Stimulated activated CD8-positive, alpha-beta memory T cell treated with anti-CD3 and anti-CD28 coated beads, Interleukin-12 subunit alpha, Interleukin-12 subunit beta, amount 100 ng/mL, for 1 hour (primary cell): ENCODE data around the gene DOK3.
A peak's percentile ranks its signal among the peaks of the same experiment; 100 is the strongest.
"Not testable (repeated sequence)": the region's sequence is repeated elsewhere in the genome, so short reads cannot be mapped to it uniquely, and the experiment has no call there.

Experiments
- DNase-seq: peaks from one replicate; pipeline ENCODE4 v3.0.0-alpha.2; 2020; ENCODE audit warnings: low read depth

DOK3 gene

GRCh38 chr5:177535125-177535524 is 25.5 kb upstream of the DOK3 start:
- no peak for DNase-seq

GRCh38 chr5:177534433-177534832 is 24.8 kb upstream of the DOK3 start:
- not testable (repeated sequence) for DNase-seq

GRCh38 chr5:177531209-177531940 is 21.7 kb upstream of the DOK3 start:
- DNase-seq: no peak

- DNase-seq: no peak
Observed at GRCh38 chr5:177530638-177531037, 21.0 kb upstream of the DOK3 start.

- DNase-seq: no peak
Observed at GRCh38 chr5:177529247-177530203, 19.9 kb upstream of the DOK3 start.

GRCh38 chr5:177528631-177529030 is 19.0 kb upstream of the DOK3 start:
- no peak for DNase-seq

GRCh38 chr5:177527595-177527994 is 18.0 kb upstream of the DOK3 start:
- no peak for DNase-seq

GRCh38 chr5:177526791-177527190 is 17.2 kb upstream of the DOK3 start:
- no peak for DNase-seq

- no peak for DNase-seq
Observed at GRCh38 chr5:177526191-177526590, 16.6 kb upstream of the DOK3 start.

- DNase-seq: no peak
Observed at GRCh38 chr5:177524941-177525655, 15.5 kb upstream of the DOK3 start.

GRCh38 chr5:177524539-177524900 is 14.9 kb upstream of the DOK3 start:
- DNase-seq: no peak

GRCh38 chr5:177523711-177524538 is 14.3 kb upstream of the DOK3 start:
- DNase-seq: no peak

- DNase-seq: no peak
Observed at GRCh38 chr5:177520916-177521513, 11.4 kb upstream of the DOK3 start.

GRCh38 chr5:177520271-177520670 is 10.6 kb upstream of the DOK3 start:
- no peak for DNase-seq

- DNase-seq: no peak
Observed at GRCh38 chr5:177519463-177520235, 10.0 kb upstream of the DOK3 start.

GRCh38 chr5:177516601-177517568 is 7.3 kb upstream of the DOK3 start, which contains the start of gene DDX41:
Gene DDX41 (minus strand): TSS chr5:177516961. CDS start chr5:177516945, 16 bp downstream.
- peak; percentile 92 for DNase-seq

- no peak for DNase-seq
Observed at GRCh38 chr5:177515580-177515979, 6.0 kb upstream of the DOK3 start.

- no peak for DNase-seq
Observed at GRCh38 chr5:177514541-177514940, 4.9 kb upstream of the DOK3 start.

GRCh38 chr5:177513500-177513899 is 3.9 kb upstream of the DOK3 start:
- no peak for DNase-seq
